Trophoblast cell (in vitro differentiated cells and primary cell): ENCODE results near the gene GAP43.

Experiments used
- DNase-seq, 2 donors: peaks; one replicate each; pipeline ENCODE4 v3.0.0-alpha.2; 2016
- H2AFZ ChIP-seq: 2 replicates; pipeline ENCODE4 v1.6.1; 2013; ENCODE audit warnings: low read length, moderate library complexity, mild to moderate bottlenecking; ENCODE audit not compliant: insufficient read depth, poor library complexity
- H2AK5ac ChIP-seq: 2 replicates; pipeline ENCODE4 v1.6.1; 2013; ENCODE audit warnings: mild to moderate bottlenecking, low read length
- H2BK120ac ChIP-seq: 2 replicates; pipeline ENCODE4 v1.6.1; 2013; ENCODE audit warnings: low read length, mild to moderate bottlenecking, moderate library complexity; ENCODE audit not compliant: insufficient read depth, poor library complexity
- H2BK12ac ChIP-seq: 2 replicates; pipeline ENCODE4 v1.6.1; 2013; ENCODE audit warnings: mild to moderate bottlenecking, low read length, moderate library complexity
- H2BK5ac ChIP-seq: 2 replicates; pipeline ENCODE4 v1.6.1; 2013; ENCODE audit warnings: low read length, low read depth, moderate library complexity, mild to moderate bottlenecking; ENCODE audit not compliant: poor library complexity
- H3K14ac ChIP-seq: 2 replicates; pipeline ENCODE4 v1.6.1; 2013; ENCODE audit warnings: mild to moderate bottlenecking, low read length
- H3K18ac ChIP-seq: 2 replicates; pipeline ENCODE4 v1.6.1; 2013; ENCODE audit warnings: mild to moderate bottlenecking, low read length
- H3K23ac ChIP-seq: 2 replicates; pipeline ENCODE4 v1.6.1; 2013; ENCODE audit warnings: low read length
- H3K27ac ChIP-seq: 2 replicates; pipeline ENCODE4 v1.5.1; 2013; ENCODE audit warnings: low read depth, mild to moderate bottlenecking, inconsistent platforms, low read length, moderate library complexity
- H3K27me3 ChIP-seq: 2 replicates; pipeline ENCODE4 v1.6.1; 2013; ENCODE audit warnings: inconsistent platforms, mild to moderate bottlenecking, low read length, moderate library complexity; ENCODE audit not compliant: insufficient read depth
- H3K36me3 ChIP-seq, 2 experiments: 1 replicate in 1 of 2; 2 replicates in 1 of 2; pipeline ENCODE4 v1.6.1; 2013; ENCODE audit warnings: low read length in 2 of 2, mild to moderate bottlenecking in 2 of 2, moderate library complexity in 1 of 2; ENCODE audit not compliant: insufficient read depth in 2 of 2, control insufficient read depth in 1 of 2
- H3K4ac ChIP-seq: 2 replicates; pipeline ENCODE4 v1.6.1; 2013; ENCODE audit warnings: low read depth, mild to moderate bottlenecking, low read length, moderate library complexity
- H3K4me1 ChIP-seq, 2 experiments: 1 replicate in 1 of 2; 2 replicates in 1 of 2; pipeline ENCODE4 v1.6.1; 2013; ENCODE audit warnings: low read length in 2 of 2, mild to moderate bottlenecking in 2 of 2, moderate library complexity in 1 of 2; ENCODE audit not compliant: insufficient read depth in 2 of 2, control insufficient read depth in 1 of 2
- H3K4me2 ChIP-seq: 2 replicates; pipeline ENCODE4 v1.6.1; 2013; ENCODE audit warnings: inconsistent platforms, mild to moderate bottlenecking, low read length, moderate library complexity
- H3K4me3 ChIP-seq: 2 replicates; pipeline ENCODE4 v1.5.1; 2013; ENCODE audit warnings: mild to moderate bottlenecking, low read depth, low read length, inconsistent platforms
- H3K79me1 ChIP-seq: one replicate; pipeline ENCODE4 v1.6.1; 2013; ENCODE audit warnings: low read length
- H3K79me2 ChIP-seq: 2 replicates; pipeline ENCODE4 v1.6.1; 2013; ENCODE audit warnings: low read length, mild to moderate bottlenecking; ENCODE audit not compliant: control insufficient read depth, insufficient read depth, poor library complexity
- H3K9ac ChIP-seq: 2 replicates; pipeline ENCODE4 v1.6.1; 2013; ENCODE audit warnings: mild to moderate bottlenecking, low read length
- H3K9me3 ChIP-seq: 2 replicates; pipeline ENCODE4 v1.6.1; 2013; ENCODE audit warnings: low read depth, mild to moderate bottlenecking, control low read depth, inconsistent platforms, low read length; ENCODE audit not compliant: insufficient read depth
- H4K12ac ChIP-seq: 2 replicates; pipeline ENCODE4 v1.6.1; 2013; ENCODE audit warnings: low read depth, mild to moderate bottlenecking, low read length, moderate library complexity
- H4K8ac ChIP-seq: 2 replicates; pipeline ENCODE4 v1.6.1; 2013; ENCODE audit warnings: low read depth, mild to moderate bottlenecking, low read length, moderate library complexity
- H4K91ac ChIP-seq: one replicate; pipeline ENCODE4 v1.6.1; 2013; ENCODE audit warnings: low read depth, mild to moderate bottlenecking, low read length, moderate library complexity
- WGBS: extraction: QIAGEN DNeasy Blood & Tissue Kit; methylation state at CpG from one replicate; pipeline ENCODE4 v1.1.7; 2013; ENCODE audit warnings: missing lambda C conversion rate; ENCODE audit not compliant: insufficient read length, insufficient coverage; ENCODE audit errors: extremely low coverage; 5-methylcytosine and 5-hydroxymethylcytosine counted together

GAP43 gene

GRCh38 chr3:115670911-115671310, 47.6 kb downstream of the GAP43 start:
- H3K9ac ChIP-seq: no peak overlapping the region
- H4K12ac ChIP-seq: no peak overlapping the region
- no peak overlapping the region for H2BK5ac ChIP-seq
- no peaks in the 10 kb centered on the region for H3K79me2 ChIP-seq
- H3K27me3 ChIP-seq: no peaks in the 10 kb centered on the region
- H3K4me3 ChIP-seq: no peak overlapping the region
- no peaks in the 10 kb centered on the region for H3K36me3 ChIP-seq
- H2AK5ac ChIP-seq: no peak overlapping the region
- H3K14ac ChIP-seq: no peak overlapping the region
- H3K79me1 ChIP-seq: no peaks in the 10 kb centered on the region
- H3K23ac ChIP-seq: no peak overlapping the region
- H4K8ac ChIP-seq: no peak overlapping the region
- no peak overlapping the region for H4K91ac ChIP-seq
- no peak overlapping the region for H3K4me2 ChIP-seq
- no peak overlapping the region for H3K27ac ChIP-seq
- H3K9me3 ChIP-seq: no peaks in the 10 kb centered on the region
- H3K4ac ChIP-seq: no peak overlapping the region
- H2BK120ac ChIP-seq: no peak overlapping the region
- H2BK12ac ChIP-seq: no peak overlapping the region
- no peak overlapping the region for H3K18ac ChIP-seq
- no peak for DNase-seq
- no peak overlapping the region for H2AFZ ChIP-seq
- peaks cover 0 to 4% of the 10 kb centered on the region in 2 experiments for H3K4me1 ChIP-seq

- Histone ChIP-seq H4K12ac (no peak overlapping the region), H3K4me2 (no peak overlapping the region), H3K27me3 (no peaks in the 10 kb centered on the region), H3K4ac (no peak overlapping the region), H3K23ac (no peak overlapping the region), H3K18ac (no peak overlapping the region), H2BK5ac (no peak overlapping the region), H3K27ac (no peak overlapping the region), H4K8ac (no peak overlapping the region), H3K4me1 (peaks cover 0 to 4% of the 10 kb centered on the region in 2 experiments), H3K79me2 (no peaks in the 10 kb centered on the region), H3K9me3 (no peaks in the 10 kb centered on the region), H3K14ac (no peak overlapping the region), H3K9ac (no peak overlapping the region), H3K4me3 (no peak overlapping the region), H3K79me1 (no peaks in the 10 kb centered on the region), H4K91ac (no peak overlapping the region), H2AFZ (no peak overlapping the region), H2BK120ac (no peak overlapping the region), H3K36me3 (no peaks in the 10 kb centered on the region), H2BK12ac (no peak overlapping the region), H2AK5ac (no peak overlapping the region)
- whole genome bisulfite sequencing: no CpG with 5 or more reads among the region's 5 CpGs
- peak in 1 of 2 donors; percentile 4 for DNase-seq
Observed at GRCh38 chr3:115671761-115672455, 48.6 kb downstream of the GAP43 start.

GRCh38 chr3:115673881-115674280, 50.6 kb downstream of the GAP43 start:
- Histone ChIP-seq H3K79me1 (no peaks in the 10 kb centered on the region), H3K27me3 (no peaks in the 10 kb centered on the region), H3K9ac (no peak overlapping the region), H3K4me1 (peaks cover 0 to 4% of the 10 kb centered on the region in 2 experiments), H3K4me3 (no peak overlapping the region), H3K4me2 (no peak overlapping the region), H4K8ac (no peak overlapping the region), H3K18ac (no peak overlapping the region), H2AK5ac (no peak overlapping the region), H2BK5ac (no peak overlapping the region), H3K9me3 (no peaks in the 10 kb centered on the region), H3K27ac (no peak overlapping the region), H3K23ac (no peak overlapping the region), H2AFZ (no peak overlapping the region), H2BK12ac (no peak overlapping the region), H2BK120ac (no peak overlapping the region), H3K79me2 (no peaks in the 10 kb centered on the region), H4K91ac (no peak overlapping the region), H3K4ac (no peak overlapping the region), H3K14ac (no peak overlapping the region), H3K36me3 (no peaks in the 10 kb centered on the region), H4K12ac (no peak overlapping the region)
- peak; percentile 27 to 43 for DNase-seq
- no CpG with 5 or more reads among the region's 3 CpGs for WGBS

GRCh38 chr3:115676336-115676735, 53.0 kb downstream of the GAP43 start:
- H3K79me2 ChIP-seq: no peaks in the 10 kb centered on the region
- H3K9ac ChIP-seq: no peak overlapping the region
- H3K4me1 ChIP-seq: peaks cover 0 to 4% of the 10 kb centered on the region in 2 experiments
- no peak overlapping the region for H3K18ac ChIP-seq
- H4K12ac ChIP-seq: no peak overlapping the region
- H3K4me3 ChIP-seq: no peak overlapping the region
- DNase-seq: no peak
- H3K23ac ChIP-seq: no peak overlapping the region
- no peak overlapping the region for H3K27ac ChIP-seq
- no peak overlapping the region for H3K4me2 ChIP-seq
- H3K14ac ChIP-seq: no peak overlapping the region
- H2BK120ac ChIP-seq: no peak overlapping the region
- no peak overlapping the region for H4K8ac ChIP-seq
- no peak overlapping the region for H2AK5ac ChIP-seq
- no peaks in the 10 kb centered on the region for H3K9me3 ChIP-seq
- no peak overlapping the region for H4K91ac ChIP-seq
- no peaks in the 10 kb centered on the region for H3K36me3 ChIP-seq
- no CpG with 5 or more reads among the region's 9 CpGs for WGBS
- no peak overlapping the region for H2BK5ac ChIP-seq
- no peaks in the 10 kb centered on the region for H3K27me3 ChIP-seq
- H3K79me1 ChIP-seq: no peaks in the 10 kb centered on the region
- no peak overlapping the region for H3K4ac ChIP-seq
- no peak overlapping the region for H2AFZ ChIP-seq
- H2BK12ac ChIP-seq: no peak overlapping the region
